DMS 273 (cell line): ENCODE measurements around the gene SEL1L.
"Not testable (repeated sequence)": the region's sequence is repeated elsewhere in the genome, so short reads cannot be mapped to it uniquely, and the experiment has no call there.

Experiments
- DNase-seq: peaks from one replicate; lab custom pipeline; 2025; ENCODE audit not compliant: unreplicated experiment; lab: John Stamatoyannopoulos, UW

The SEL1L gene

GRCh38 chr14:81529391-81529790 is 4.3 kb downstream of the SEL1L start:
- peak; percentile 44 for DNase-seq

DNA sequence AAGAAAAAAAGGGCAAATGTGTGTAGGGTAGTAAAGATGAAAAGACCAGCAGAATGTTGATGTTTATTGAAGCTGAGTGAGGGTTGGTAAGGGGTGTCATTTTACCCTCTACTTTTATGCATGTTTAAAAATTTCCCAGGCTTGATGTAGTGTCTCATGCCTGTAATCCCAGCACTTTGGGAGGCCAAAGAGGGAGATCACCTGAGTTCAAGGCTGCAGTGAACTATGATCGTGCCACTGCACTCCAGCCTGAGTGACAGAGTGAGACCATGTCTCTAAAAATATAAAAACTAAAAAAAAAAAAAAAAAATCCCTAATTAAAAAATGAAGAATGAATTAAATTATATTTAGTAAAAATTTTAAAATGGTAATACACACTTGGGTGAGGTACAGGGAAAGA is 8.5 kb downstream of the SEL1L start:
- DNase-seq: no peak

GRCh38 chr14:81523616-81524015 is 10.0 kb downstream of the SEL1L start:
- DNase-seq: no peak

DNA sequence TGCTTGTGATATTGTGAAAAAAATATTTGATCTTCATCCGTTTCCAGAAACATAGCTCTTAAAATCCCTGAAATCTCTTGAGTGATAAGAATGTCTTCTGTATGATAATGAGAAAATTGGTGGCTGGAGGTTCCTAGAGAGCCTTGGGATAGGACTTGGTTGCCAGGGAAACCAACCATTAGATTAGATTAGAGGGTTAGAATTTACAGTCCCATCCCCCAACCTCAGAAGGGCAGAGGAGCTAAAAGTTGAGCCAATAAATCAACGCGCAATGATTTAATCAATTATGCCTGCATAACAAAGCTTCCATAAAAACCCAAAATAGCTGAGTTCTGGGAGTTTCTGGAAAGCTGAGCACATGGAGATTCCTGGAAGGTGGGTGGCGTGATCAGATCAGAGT is 10.6 kb downstream of the SEL1L start:
- DNase-seq: no peak

- no peak for DNase-seq
Measured at GRCh38 chr14:81521356-81521755, 12.3 kb downstream of the SEL1L start.

DNA sequence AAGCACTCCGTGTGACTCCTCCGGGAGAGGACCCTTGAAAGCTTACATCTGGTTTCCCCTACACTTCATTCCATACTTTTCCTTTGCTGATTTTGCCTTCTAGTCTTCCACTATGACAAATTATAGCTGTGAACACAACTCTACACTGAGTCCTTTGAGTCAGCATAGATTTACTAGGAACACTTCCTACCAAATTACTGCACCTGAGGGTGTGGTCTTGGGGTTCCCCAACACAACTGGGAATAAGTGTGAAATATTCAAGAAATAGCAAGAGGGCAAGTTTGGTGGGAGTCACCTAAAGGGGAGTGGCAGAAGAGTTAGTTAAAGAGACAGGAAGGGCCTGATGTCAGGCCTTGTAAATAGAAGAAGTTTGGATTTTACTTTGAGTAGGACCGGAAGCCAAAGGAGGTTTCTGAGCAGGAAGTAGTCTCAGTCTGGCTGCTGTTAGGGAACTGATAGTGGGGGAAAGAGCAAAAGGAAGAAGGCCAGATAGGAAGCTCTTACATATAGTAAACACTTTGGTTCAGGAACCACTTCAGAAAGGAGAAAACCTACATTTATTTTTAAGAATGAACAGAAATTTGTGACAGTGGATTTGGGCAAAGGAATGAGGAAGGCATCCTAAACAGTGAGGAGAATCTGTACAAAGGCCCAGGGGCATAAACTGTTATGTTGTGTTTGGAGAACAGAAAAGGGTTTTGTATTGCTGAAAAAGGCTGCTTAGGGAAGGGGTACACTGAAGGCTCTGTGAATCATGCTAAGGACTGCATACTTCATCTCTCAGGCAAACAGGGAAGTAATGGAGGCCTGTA is 14.2 kb downstream of the SEL1L start:
- no peak for DNase-seq

DNA sequence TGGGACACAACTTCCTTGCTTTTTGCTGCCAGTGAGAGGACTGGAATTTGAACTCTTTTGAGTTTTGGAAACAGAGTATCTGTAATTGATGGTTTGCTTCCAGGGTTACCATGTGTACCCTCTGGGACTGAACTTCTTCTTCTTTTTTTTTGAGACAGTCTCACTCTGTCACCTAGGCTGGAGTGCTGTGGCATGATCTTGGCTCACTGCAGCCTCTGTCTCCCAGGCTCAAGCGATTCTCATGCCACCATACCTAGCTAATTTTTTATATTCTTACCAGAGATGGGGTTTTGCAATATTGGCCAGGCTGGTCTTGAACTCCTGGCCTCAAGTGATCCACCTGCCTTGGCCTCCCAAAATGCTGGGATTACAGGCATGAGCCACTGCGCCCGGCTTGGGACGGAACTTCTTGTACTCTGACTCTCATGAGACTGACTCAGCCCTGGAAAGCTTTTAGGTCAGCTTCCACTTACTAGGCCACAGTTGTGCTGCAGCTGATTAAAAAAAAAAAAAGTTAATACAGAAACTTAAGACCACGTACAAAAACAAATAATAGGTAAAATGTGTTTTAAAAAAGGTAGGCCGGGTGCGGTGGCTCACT is 15.8 kb downstream of the SEL1L start:
- DNase-seq: no peak

GRCh38 chr14:81516986-81517797 is 16.5 kb downstream of the SEL1L start:
- no peak for DNase-seq

DNA sequence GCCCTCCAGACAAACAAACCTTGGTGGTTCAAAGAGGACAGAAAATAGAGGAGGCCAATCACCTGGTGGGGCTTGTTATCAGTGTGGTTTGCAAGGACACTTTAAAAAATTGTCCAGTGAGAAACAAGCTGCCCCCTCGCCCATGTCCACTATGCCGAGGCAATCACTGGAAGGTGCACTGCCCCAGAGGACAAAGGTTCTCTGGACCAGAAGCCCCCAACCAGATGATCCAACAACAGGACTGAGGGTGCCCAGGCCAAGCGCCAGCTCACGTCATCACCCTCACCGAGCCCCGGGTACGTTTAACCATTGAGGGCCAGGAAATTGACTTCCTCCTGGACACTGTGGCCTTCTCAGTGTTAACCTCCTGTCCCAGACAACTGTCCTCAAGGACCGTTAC is 17.7 kb downstream of the SEL1L start:
- DNase-seq: not testable (repeated sequence)

DNA sequence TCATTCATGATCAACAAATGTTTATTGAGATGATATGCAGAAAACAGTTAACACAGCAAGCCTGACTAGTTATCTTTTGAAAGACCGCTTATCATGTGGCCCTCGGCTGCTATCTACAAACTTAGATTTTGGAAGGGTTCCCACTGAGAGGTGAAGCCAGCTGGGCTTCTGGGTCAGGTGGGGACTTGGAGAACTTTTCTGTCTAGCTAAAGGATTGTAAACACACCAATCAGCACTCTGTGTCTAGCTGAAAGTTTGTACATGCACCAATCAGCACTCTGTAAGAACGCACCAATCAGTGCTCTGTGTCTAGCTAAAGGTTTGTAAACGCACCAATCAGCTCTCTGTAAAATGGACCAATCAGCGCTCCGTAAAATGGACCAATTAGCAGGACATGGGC is 20.8 kb downstream of the SEL1L start:
- DNase-seq: not testable (repeated sequence)

DNA sequence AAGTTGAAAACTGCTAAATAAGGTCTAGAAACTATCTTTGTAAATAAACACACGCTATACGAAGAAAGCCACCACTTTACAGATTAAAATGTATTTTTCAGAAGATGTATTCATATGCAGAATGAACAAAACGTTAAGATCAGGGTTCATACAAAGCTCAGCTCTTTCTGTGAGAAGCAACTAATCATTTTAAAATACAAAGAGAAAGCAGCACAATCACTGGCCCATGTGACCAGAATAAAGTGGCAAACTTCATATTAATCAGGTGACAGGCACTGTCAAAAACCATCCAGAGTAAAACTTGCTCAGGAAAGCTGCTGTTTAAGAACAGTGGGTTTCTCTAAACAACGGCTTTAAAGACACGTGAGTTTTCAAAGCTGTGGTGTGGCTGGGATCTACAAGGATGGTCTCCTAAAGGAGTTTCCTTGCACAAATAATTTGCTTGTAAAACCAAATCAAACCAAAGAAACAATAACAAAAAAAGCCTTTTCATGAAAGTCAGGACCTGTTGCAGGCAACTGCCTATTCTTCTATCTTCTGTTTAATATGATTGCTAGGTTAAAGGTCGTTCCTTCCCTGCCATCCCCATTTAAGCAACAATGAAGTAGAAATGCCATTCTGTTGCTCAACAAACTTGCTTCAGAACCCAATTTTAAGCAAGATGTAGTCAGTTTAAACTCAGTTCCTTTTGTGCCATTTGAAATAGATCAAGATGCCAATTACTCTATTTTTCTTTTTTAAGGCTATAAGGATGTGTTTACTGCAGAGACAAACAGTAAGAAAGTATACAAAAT is 22.3 kb downstream of the SEL1L start:
- DNase-seq: no peak

- peak; percentile 67 for DNase-seq
Measured at GRCh38 chr14:81509838-81510452, 23.7 kb downstream of the SEL1L start.

DNA sequence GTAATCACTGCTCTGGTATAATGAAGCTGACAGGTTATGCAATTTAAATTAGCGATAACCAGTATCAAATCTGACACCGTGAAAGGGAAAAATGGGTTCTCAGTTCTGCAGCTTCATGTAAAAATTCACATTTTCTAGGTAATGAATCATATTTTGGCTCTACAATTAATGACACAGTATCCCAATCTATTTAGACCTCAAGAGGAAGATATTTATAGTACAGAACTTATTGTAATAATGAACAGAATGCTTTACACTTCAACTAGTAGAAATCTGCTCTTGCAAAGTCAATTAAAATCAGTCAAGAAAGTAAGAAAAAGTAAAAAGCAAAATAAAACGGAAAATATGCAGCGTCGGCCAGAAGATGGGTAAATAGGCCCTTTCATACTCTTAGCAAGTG is 24.3 kb downstream of the SEL1L start:
- DNase-seq: no peak

- no peak for DNase-seq
Measured at GRCh38 chr14:81506487-81506886, 27.2 kb downstream of the SEL1L start.

- no peak for DNase-seq
Measured at GRCh38 chr14:81504864-81505263, 28.8 kb downstream of the SEL1L start.

GRCh38 chr14:81485781-81486180 is 47.9 kb downstream of the SEL1L start:
- DNase-seq: no peak

DNA sequence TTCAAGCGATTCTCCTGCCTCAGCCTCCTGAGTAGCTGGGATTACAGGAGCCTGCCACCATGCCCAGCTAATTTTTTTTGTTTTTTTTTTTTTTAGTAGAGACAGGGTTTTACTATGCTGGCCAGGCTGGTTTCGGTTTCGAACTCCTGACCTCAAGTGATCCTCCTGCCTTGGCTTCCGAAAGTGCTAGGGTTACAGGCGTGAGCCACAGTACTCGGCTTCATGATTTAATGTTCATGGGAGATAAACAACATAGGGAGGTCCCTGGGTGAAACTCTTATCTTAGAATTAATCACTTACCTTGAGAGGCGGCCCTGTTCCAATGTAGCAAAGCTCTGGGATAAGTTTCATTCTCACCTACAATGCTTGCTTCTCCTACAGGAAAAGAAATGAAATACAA is 48.3 kb downstream of the SEL1L start:
- no peak for DNase-seq

- DNase-seq: no peak
Measured at GRCh38 chr14:81484120-81484519, 49.5 kb downstream of the SEL1L start.

DNA sequence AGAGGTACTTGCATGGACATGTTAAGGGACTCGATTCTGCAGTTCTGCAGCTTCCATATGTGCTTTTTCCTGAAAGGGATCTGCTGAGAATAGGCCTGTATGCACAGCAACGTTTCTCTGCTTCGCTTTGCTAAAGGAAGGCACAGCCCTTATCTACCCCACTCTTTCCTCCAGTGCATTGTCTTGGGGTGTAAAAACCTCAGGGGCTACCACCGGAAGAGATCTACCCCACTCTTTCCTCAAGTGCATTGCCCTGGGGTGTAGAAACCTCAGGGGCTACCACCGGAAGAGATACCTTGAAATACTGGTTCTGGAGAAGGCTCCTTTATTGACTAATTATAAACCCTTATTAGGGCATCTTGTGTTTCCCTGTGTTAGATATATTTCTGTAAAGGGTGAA is 52.9 kb downstream of the SEL1L start:
- no peak for DNase-seq

DNA sequence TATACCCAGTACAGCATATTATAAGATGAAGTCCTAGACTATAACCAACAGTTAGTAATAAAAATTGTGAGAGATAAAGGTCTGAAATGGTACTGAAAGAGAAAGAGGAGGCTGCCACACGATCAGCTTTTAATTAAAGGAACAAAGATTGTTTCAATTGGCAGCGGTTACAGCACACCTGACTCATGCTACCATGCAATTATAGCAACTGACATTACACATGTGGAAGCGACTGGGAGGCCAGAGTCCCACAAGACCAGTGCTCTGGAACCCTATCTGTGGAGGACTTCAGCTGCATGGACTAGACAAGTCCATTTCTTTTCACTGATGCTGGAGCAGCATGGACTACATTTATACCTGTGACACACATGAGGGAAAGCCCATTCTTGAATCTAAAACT is 55.2 kb downstream of the SEL1L start:
- no peak for DNase-seq

- DNase-seq: no peak
Measured at GRCh38 chr14:81476816-81477215, 56.8 kb downstream of the SEL1L start.
